ENCODE data around the gene TMX2. TPM values are rescaled to one million over a fixed set of nuclear protein-coding genes. Genes with fewer than 3 reads are reported as not detected.
"Not testable (repeated sequence)": the region's sequence is repeated elsewhere in the genome, so short reads cannot be mapped to it uniquely, and the experiment has no call there.

TMX2 gene
- total and polyA plus RNA-seq, 3 donors from 2014 or later, result 73.3 to 88.6 (median 85.9) TPM

GRCh38 chr11:57679396-57679795, 33.0 kb upstream of the TMX2 start:
- intact Hi-C loops (cut with DNase I; ENCODE audit: low total_unique reads), result no loop called here
- WGBS, 2 donors, result 89 to 100% methylated on average over 2 to 4 of the region's 4 CpGs

GRCh38 chr11:57680552-57680874, 31.9 kb upstream of the TMX2 start:
- Histone ChIP-seq H3K27ac (no peak overlapping the region), H3K27me3 (no peaks in the 10 kb centered on the region), H3K4me1 (peaks cover 10% of the 10 kb centered on the region), H3K9me3 (no peaks in the 10 kb centered on the region), H3K36me3 (ENCODE audit: low read depth, missing control alignments) (no peaks in the 10 kb centered on the region), H3K4me3 (no peak overlapping the region)
- WGBS, 2 donors, result 78 to 89% methylated on average over 2 of the region's 2 CpGs
- no peak for DNase-seq
- intact Hi-C loops (cut with DNase I; ENCODE audit: low total_unique reads), result no loop called here
- no peak for TF ChIP-seq CTCF (IDR thresholded peaks at IDR 0.05)
- no peak for TF ChIP-seq POLR2A (IDR thresholded peaks at IDR 0.05)

More at GRCh38 chr11:57679396-57679795, 33.0 kb upstream of the TMX2 start:
- Histone ChIP-seq H3K4me3 (no peak overlapping the region), H3K4me1 (peaks cover 10% of the 10 kb centered on the region), H3K36me3 (ENCODE audit: low read depth, missing control alignments) (no peaks in the 10 kb centered on the region), H3K27ac (no peak overlapping the region), H3K27me3 (no peaks in the 10 kb centered on the region), H3K9me3 (no peaks in the 10 kb centered on the region)
- no peak for TF ChIP-seq POLR2A (IDR thresholded peaks at IDR 0.05)
- no peak for TF ChIP-seq CTCF (IDR thresholded peaks at IDR 0.05)
- no peak for DNase-seq

GRCh38 chr11:57681168-57681567, 31.2 kb upstream of the TMX2 start:
- no peaks in the 10 kb centered on the region for H3K27me3 ChIP-seq
- H3K4me3 ChIP-seq, result no peak overlapping the region
- H3K27ac ChIP-seq, result no peak overlapping the region
- intact Hi-C loops (cut with DNase I; ENCODE audit: low total_unique reads), result no loop called here
- no peak for TF ChIP-seq CTCF (IDR thresholded peaks at IDR 0.05)
- TF ChIP-seq POLR2A (IDR thresholded peaks at IDR 0.05), result no peak
- no peak for DNase-seq
- H3K4me1 ChIP-seq, result peaks cover 10% of the 10 kb centered on the region
- H3K36me3 ChIP-seq (ENCODE audit: low read depth, missing control alignments), result no peaks in the 10 kb centered on the region
- no peaks in the 10 kb centered on the region for H3K9me3 ChIP-seq
- WGBS, 2 donors, result 51 to 81% methylated on average over 1 of the region's 1 CpG

GRCh38 chr11:57690474-57690873, 21.9 kb upstream of the TMX2 start:
- DNase-seq; H3K36me3 ChIP-seq (ENCODE audit: low read depth, missing control alignments); intact Hi-C loops (cut with DNase I; ENCODE audit: low total_unique reads): not testable (repeated sequence)

GRCh38 chr11:57698843-57699365, 13.5 kb upstream of the TMX2 start:
- DNase-seq, result no peak
- no peak overlapping the region for H3K4me3 ChIP-seq
- no peaks in the 10 kb centered on the region for H3K9me3 ChIP-seq
- WGBS, 2 donors, result 87 to 93% methylated on average over 16 to 18 of the region's 18 CpGs
- no peak for TF ChIP-seq CTCF (IDR thresholded peaks at IDR 0.05)
- no peak for TF ChIP-seq POLR2A (IDR thresholded peaks at IDR 0.05)
- H3K27ac ChIP-seq, result no peak overlapping the region
- no peaks in the 10 kb centered on the region for H3K27me3 ChIP-seq
- no peaks in the 10 kb centered on the region for H3K36me3 ChIP-seq (ENCODE audit: low read depth, missing control alignments)
- H3K4me1 ChIP-seq, result no peaks in the 10 kb centered on the region
- intact Hi-C loops (cut with DNase I; ENCODE audit: low total_unique reads), result no loop called here

More at GRCh38 chr11:57690474-57690873, 21.9 kb upstream of the TMX2 start:
- H3K4me1 ChIP-seq, H3K4me3 ChIP-seq, H3K27me3 ChIP-seq, H3K9me3 ChIP-seq, H3K27ac ChIP-seq: not testable (repeated sequence)
- 90 to 92% methylated on average over 5 of the region's 5 CpGs for WGBS, 2 donors
